ENCODE measurements around the gene CA10.

GRCh38 chr17:51687887-51688286, 470.6 kb downstream of the CA10 start:
- TF ChIP-seq POLR2A (IDR thresholded peaks at IDR 0.05) (no peak), CTCF (IDR thresholded peaks at IDR 0.05) (no peak), POLR2AphosphoS5 (IDR thresholded peaks at IDR 0.05) (no peak), EP300 (IDR thresholded peaks at IDR 0.05; ENCODE audit: low read depth) (no peak)

All from transverse colon (tissue), 4 donors.